Thyroid gland (tissue), 4 donors: ENCODE data around the gene CREB3L2. TPM values are rescaled to one million over a fixed set of nuclear protein-coding genes. Genes with fewer than 3 reads are reported as not detected.

Source experiments
- DNase-seq, 2 donors: peaks; one replicate each; pipeline ENCODE4 v3.0.0-alpha.2; 2019
- H3K27ac ChIP-seq, 3 donors: fragments of 200-600 bp; sonication (generic); 1 replicate in 2 of 3; 2 replicates in 1 of 3; pipeline ENCODE4 v1.5.1; 2016 to 2019; ENCODE audit warnings: mild to moderate bottlenecking in 1 of 3, moderate library complexity in 1 of 3
- H3K27me3 ChIP-seq: fragments of 200-600 bp; sonication (generic); one replicate; pipeline ENCODE4 v1.5.1; 2019
- H3K36me3 ChIP-seq, 2 donors: fragments of 200-600 bp; sonication (generic); one replicate each; pipeline ENCODE4 v1.5.1; 2016 to 2019
- H3K4me1 ChIP-seq, 2 donors: fragments of 200-600 bp; sonication (generic); one replicate each; pipeline ENCODE4 v1.5.1; 2017 to 2019
- H3K4me3 ChIP-seq, 3 donors: fragments of 200-600 bp; sonication (generic); replicated peaks in 1 of 3; 1 replicate in 2 of 3; 2 replicates in 1 of 3; pipeline ENCODE4 v1.5.1; 2016; ENCODE audit warnings: mild to moderate bottlenecking in 1 of 3
- H3K9me3 ChIP-seq: fragments of 200-600 bp; sonication (generic); one replicate; pipeline ENCODE4 v1.5.1; 2017
- CTCF ChIP-seq, 6 experiments: fragments of 200-600 bp in 3 of 6; fragments of 450-650 bp in 3 of 6; sonication (generic) in 3 of 6; IDR thresholded peaks; one replicate each; pipeline ENCODE4 v1.5.1; 2016 to 2019; ENCODE audit warnings: antibody characterized with exemption in 6 of 6, mild to moderate bottlenecking in 2 of 6, inconsistent platforms in 1 of 6, moderate library complexity in 1 of 6
- POLR2A ChIP-seq, 2 donors: fragments of 450-650 bp; IDR thresholded peaks; one replicate each; pipeline ENCODE4 v1.6.1; 2017; ENCODE audit warnings: antibody characterized with exemption in 2 of 2, mild to moderate bottlenecking in 2 of 2, moderate library complexity in 1 of 2
- WGBS, 2 donors: methylation state at CpG; one replicate each; pipeline ENCODE4 v1.1.5; 2017; 5-methylcytosine and 5-hydroxymethylcytosine counted together
- intact Hi-C: fragments of 100-400 bp; cut with DNase I; formaldehyde crosslinking; loops from one replicate; pipeline ENCODE4 v1.15.1; 2023
- total RNA-seq, 4 donors: library from RNA; depleted of rRNA; stranded (reverse); fragments of >200 nt; gene quantifications; one replicate each; pipeline ENCODE4 v1.2.3, GENCODE V29; 2016

The CREB3L2 gene
- total RNA-seq, 4 donors from 2014 or later: 86.1 to 143 (median 103) TPM

- Histone ChIP-seq H3K27ac (peak overlapping the region; percentile 89 to 99 (median 99)), H3K36me3 (no peaks in the 10 kb centered on the region), H3K27me3 (no peaks in the 10 kb centered on the region), H3K4me3 (peak overlapping the region in 2 of 3 donors; percentile 76 to 86), H3K9me3 (no peaks in the 10 kb centered on the region), H3K4me1 (peaks cover 35 to 45% of the 10 kb centered on the region in 2 donors)
- WGBS, 2 donors: 7 to 16% methylated on average over 7 of the region's 7 CpGs
- peak; percentile 50 to 55 for DNase-seq
- peak in 1 of 2 donors; percentile 36 for TF ChIP-seq POLR2A (IDR thresholded peaks at IDR 0.05)
- TF ChIP-seq CTCF (IDR thresholded peaks at IDR 0.05): no peak
- intact Hi-C loops: no loop called here
Observed at GRCh38 chr7:138000081-138000701, 1.7 kb downstream of the CREB3L2 start.

GRCh38 chr7:137999496-138000080 lies 2.3 kb downstream of the CREB3L2 start:
- Histone ChIP-seq H3K27ac (peak overlapping the region; percentile 89 to 99 (median 99)), H3K4me1 (peaks cover 40 to 51% of the 10 kb centered on the region in 2 donors), H3K9me3 (no peaks in the 10 kb centered on the region), H3K4me3 (peak overlapping the region in 2 of 3 donors; percentile 76 to 86), H3K27me3 (no peaks in the 10 kb centered on the region), H3K36me3 (no peaks in the 10 kb centered on the region)
- no peak for DNase-seq
- TF ChIP-seq POLR2A (IDR thresholded peaks at IDR 0.05) (no peak), CTCF (IDR thresholded peaks at IDR 0.05) (no peak)
- WGBS, 2 donors: 23 to 27% methylated on average over 4 of the region's 4 CpGs
- intact Hi-C loops: no loop called here

- DNase-seq: no peak
- intact Hi-C loops: no loop called here
- 0% methylated on average over 1 of the region's 1 CpG for WGBS, 2 donors
- H3K27me3 ChIP-seq: no peaks in the 10 kb centered on the region
- H3K27ac ChIP-seq: peak overlapping the region; percentile 50 to 99 (median 99)
- peaks cover 53 to 65% of the 10 kb centered on the region in 2 donors for H3K4me1 ChIP-seq
- H3K4me3 ChIP-seq: peak overlapping the region in 1 of 3 donors; percentile 86
- TF ChIP-seq CTCF (IDR thresholded peaks at IDR 0.05): no peak
- TF ChIP-seq POLR2A (IDR thresholded peaks at IDR 0.05): no peak
- H3K9me3 ChIP-seq: no peaks in the 10 kb centered on the region
- no peaks in the 10 kb centered on the region for H3K36me3 ChIP-seq
Observed at GRCh38 chr7:137998250-137998649, 3.6 kb downstream of the CREB3L2 start.

GRCh38 chr7:137996871-137997270 lies 5.0 kb downstream of the CREB3L2 start:
- 59 to 60% methylated on average over 3 of the region's 3 CpGs for WGBS, 2 donors
- intact Hi-C loops: no loop called here
- TF ChIP-seq CTCF (IDR thresholded peaks at IDR 0.05): no peak
- TF ChIP-seq POLR2A (IDR thresholded peaks at IDR 0.05): no peak
- DNase-seq: no peak
- Histone ChIP-seq H3K4me3 (no peak overlapping the region), H3K36me3 (no peaks in the 10 kb centered on the region), H3K9me3 (no peaks in the 10 kb centered on the region), H3K4me1 (peaks cover 61 to 72% of the 10 kb centered on the region in 2 donors), H3K27me3 (no peaks in the 10 kb centered on the region), H3K27ac (peak overlapping the region; percentile 7 to 99 (median 99))

GRCh38 chr7:137996386-137996851 lies 5.5 kb downstream of the CREB3L2 start:
- Histone ChIP-seq H3K27me3 (no peaks in the 10 kb centered on the region), H3K4me1 (peaks cover 64 to 77% of the 10 kb centered on the region in 2 donors), H3K4me3 (no peak overlapping the region), H3K27ac (peak overlapping the region; percentile 7 to 99 (median 99)), H3K36me3 (no peaks in the 10 kb centered on the region), H3K9me3 (no peaks in the 10 kb centered on the region)
- WGBS, 2 donors: 36 to 48% methylated on average over 6 of the region's 6 CpGs
- DNase-seq: peak; percentile 39 to 40
- TF ChIP-seq CTCF (IDR thresholded peaks at IDR 0.05) (no peak), POLR2A (IDR thresholded peaks at IDR 0.05) (no peak)
- intact Hi-C loops: no loop called here
